NT2/D1 (cell line): ENCODE data around the gene DOCK2.

Experiments
- DNase-seq: peaks from one replicate; pipeline ENCODE4 v3.0.0-alpha.2; 2011; ENCODE audit warnings: low read depth, low spot score
- H3K27me3 ChIP-seq: 2 replicates; pipeline ENCODE4 v1.6.0; 2011; ENCODE audit warnings: mild to moderate bottlenecking; ENCODE audit not compliant: insufficient read length, insufficient read depth
- H3K36me3 ChIP-seq: 2 replicates; pipeline ENCODE4 v1.6.1; 2011; ENCODE audit warnings: mild to moderate bottlenecking, low read length, mixed read lengths; ENCODE audit not compliant: insufficient read depth, insufficient read length
- H3K4me1 ChIP-seq: 2 replicates; pipeline ENCODE4 v1.5.1; 2011; ENCODE audit not compliant: insufficient read depth, insufficient read length
- H3K4me3 ChIP-seq: 2 replicates; pipeline ENCODE4 v1.5.1; 2011; ENCODE audit warnings: low read depth; ENCODE audit not compliant: insufficient read length
- H3K9ac ChIP-seq: 2 replicates; pipeline ENCODE4 v1.6.0; 2011; ENCODE audit warnings: low read depth; ENCODE audit not compliant: insufficient read length
- H3K9me3 ChIP-seq: 2 replicates; pipeline ENCODE4 v1.5.1; 2011; ENCODE audit warnings: mild to moderate bottlenecking, low read length; ENCODE audit not compliant: insufficient read depth
- SUZ12 ChIP-seq: IDR thresholded peaks from 2 replicates; pipeline ENCODE4 v1.6.1; 2011; ENCODE audit not compliant: insufficient read length, insufficient read depth; ENCODE audit errors: extremely low read depth
- YY1 ChIP-seq: IDR thresholded peaks from 2 replicates; pipeline ENCODE4 v1.6.1; 2011; ENCODE audit not compliant: insufficient read length, insufficient read depth
- ZNF274 ChIP-seq: IDR thresholded peaks from 2 replicates; pipeline ENCODE4 v1.6.1; 2011; ENCODE audit warnings: mild to moderate bottlenecking, low read depth, low read length

DOCK2 gene

GRCh38 chr5:169637085-169637548 lies at the start of gene DOCK2:
TSS of gene DOCK2 (plus strand) at chr5:169637275. CDS start at chr5:169637327, 52 bp downstream.
- no peak for DNase-seq
- Histone ChIP-seq H3K27me3 (no peaks in the 10 kb centered on the region), H3K36me3 (no peaks in the 10 kb centered on the region), H3K4me1 (no peaks in the 10 kb centered on the region), H3K4me3 (no peak within 1 kb of the TSS), H3K9me3 (no peaks in the 10 kb centered on the region; the same call in none of the 2 replicates), H3K9ac (no peak within 1 kb of the TSS)
- TF ChIP-seq ZNF274: no peak
- no peak for TF ChIP-seq YY1
- TF ChIP-seq SUZ12: no peak

- no peaks in the 10 kb centered on the region for H3K27me3 ChIP-seq
- H3K9me3 ChIP-seq: no peaks in the 10 kb centered on the region
- H3K36me3 ChIP-seq: peaks cover 85% of the 10 kb centered on the region
- H3K9ac ChIP-seq: no peak overlapping the region
- DNase-seq: no peak
- no peak overlapping the region for H3K4me3 ChIP-seq
- no peaks in the 10 kb centered on the region for H3K4me1 ChIP-seq
- TF ChIP-seq SUZ12 (no peak), YY1 (no peak), ZNF274 (no peak)
Observed at GRCh38 chr5:169590602-169591001, 46.5 kb upstream of the DOCK2 start.

GRCh38 chr5:169591636-169592035 lies 45.4 kb upstream of the DOCK2 start:
- no peaks in the 10 kb centered on the region for H3K4me1 ChIP-seq
- no peaks in the 10 kb centered on the region for H3K9me3 ChIP-seq
- no peak overlapping the region for H3K9ac ChIP-seq
- TF ChIP-seq YY1 (no peak), SUZ12 (no peak), ZNF274 (no peak)
- H3K36me3 ChIP-seq: peaks cover 87% of the 10 kb centered on the region
- H3K27me3 ChIP-seq: no peaks in the 10 kb centered on the region
- DNase-seq: no peak
- H3K4me3 ChIP-seq: no peak overlapping the region

- Histone ChIP-seq H3K4me1 (no peaks in the 10 kb centered on the region), H3K4me3 (no peak overlapping the region), H3K9ac (no peak overlapping the region), H3K9me3 (no peaks in the 10 kb centered on the region), H3K27me3 (no peaks in the 10 kb centered on the region), H3K36me3 (peaks cover 92% of the 10 kb centered on the region)
- TF ChIP-seq YY1 (no peak), SUZ12 (no peak), ZNF274 (no peak)
- DNase-seq: no peak
Observed at GRCh38 chr5:169592937-169593650, 44.0 kb upstream of the DOCK2 start.

GRCh38 chr5:169595172-169595820 lies 41.8 kb upstream of the DOCK2 start:
- Histone ChIP-seq H3K4me3 (no peak overlapping the region), H3K36me3 (peaks cover 94% of the 10 kb centered on the region), H3K9ac (no peak overlapping the region), H3K27me3 (no peaks in the 10 kb centered on the region), H3K9me3 (no peaks in the 10 kb centered on the region), H3K4me1 (no peaks in the 10 kb centered on the region)
- no peak for TF ChIP-seq ZNF274
- TF ChIP-seq YY1: no peak
- no peak for TF ChIP-seq SUZ12
- no peak for DNase-seq

GRCh38 chr5:169599451-169599850 lies 37.6 kb upstream of the DOCK2 start:
- Histone ChIP-seq H3K4me1 (no peaks in the 10 kb centered on the region), H3K27me3 (no peaks in the 10 kb centered on the region), H3K36me3 (peaks cover 91% of the 10 kb centered on the region), H3K4me3 (no peak overlapping the region), H3K9me3 (no peaks in the 10 kb centered on the region), H3K9ac (no peak overlapping the region)
- no peak for DNase-seq
- no peak for TF ChIP-seq ZNF274

GRCh38 chr5:169602535-169602934 lies 34.5 kb upstream of the DOCK2 start:
- Histone ChIP-seq H3K36me3 (peaks cover 74% of the 10 kb centered on the region), H3K4me1 (no peaks in the 10 kb centered on the region), H3K9me3 (no peaks in the 10 kb centered on the region), H3K27me3 (no peaks in the 10 kb centered on the region), H3K9ac (no peak overlapping the region), H3K4me3 (no peak overlapping the region)
- no peak for DNase-seq
- TF ChIP-seq SUZ12 (no peak), YY1 (no peak), ZNF274 (no peak)
